T-helper 22 cell (primary cell): ENCODE measurements around the gene TRPM3.
"Not testable (repeated sequence)": the region's sequence is repeated elsewhere in the genome, so short reads cannot be mapped to it uniquely, and the experiment has no call there.

Experiments
- DNase-seq: peaks from one replicate; pipeline ENCODE4 v3.0.0-alpha.2; 2020; ENCODE audit warnings: low read depth

Gene TRPM3

DNA sequence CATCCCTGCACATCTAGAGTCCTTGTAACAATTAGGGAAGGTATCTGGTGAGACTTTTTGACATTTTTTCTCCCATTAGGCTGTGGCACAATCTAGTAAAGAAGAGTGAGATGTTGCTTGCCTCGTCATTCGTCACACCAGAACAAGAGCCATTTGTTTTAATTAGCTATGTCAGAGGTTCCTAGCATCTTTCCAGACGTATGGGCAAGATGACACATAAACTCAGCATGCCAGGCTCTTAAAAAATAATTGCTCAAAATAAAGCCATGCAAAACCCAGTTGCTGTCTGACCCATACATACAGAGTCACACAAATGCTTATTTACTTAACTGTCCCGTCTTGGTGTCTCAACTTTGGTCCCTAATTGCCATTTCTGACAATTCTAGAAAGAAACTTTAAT lies 125.9 kb downstream of the TRPM3 start:
- DNase-seq = no peak

DNA sequence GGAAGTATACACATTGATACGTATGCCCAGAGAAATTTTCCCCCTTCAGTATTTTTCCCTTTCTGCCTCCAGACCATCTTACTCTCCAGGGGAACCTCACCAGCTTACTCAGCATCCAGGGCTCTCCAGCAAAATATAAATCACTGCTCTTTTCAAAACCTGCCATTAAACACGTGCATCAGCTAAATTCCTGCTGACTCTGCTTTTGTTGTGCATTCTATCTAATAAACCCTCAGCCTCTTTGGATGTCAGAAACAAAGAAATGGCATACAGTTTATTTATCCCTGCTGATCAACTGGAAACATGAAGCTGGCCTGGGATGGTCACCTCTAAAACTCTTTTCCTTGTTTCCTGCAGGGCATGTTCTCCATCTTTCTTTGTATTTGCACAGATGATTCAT lies 126.8 kb downstream of the TRPM3 start:
- no peak for DNase-seq

DNA sequence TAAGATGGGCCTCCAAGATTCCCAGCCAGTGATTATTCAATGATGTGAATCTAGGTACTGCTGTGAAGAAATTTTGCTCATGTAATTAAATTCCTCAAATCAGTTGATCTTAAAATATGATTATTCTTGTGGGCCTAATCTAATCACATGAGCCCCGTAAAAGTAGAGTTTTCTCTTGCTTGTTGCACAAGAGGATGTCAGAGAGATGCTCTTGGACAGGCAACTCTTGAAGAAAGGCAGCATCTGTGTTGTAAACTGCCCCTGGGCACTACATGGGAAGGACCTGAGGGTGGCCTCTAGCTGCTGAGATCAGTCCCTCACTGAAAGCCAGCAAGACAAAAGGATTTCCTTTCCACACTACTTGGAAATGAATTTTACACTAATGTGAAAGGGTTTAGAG lies 132.9 kb downstream of the TRPM3 start:
- DNase-seq = no peak

DNA sequence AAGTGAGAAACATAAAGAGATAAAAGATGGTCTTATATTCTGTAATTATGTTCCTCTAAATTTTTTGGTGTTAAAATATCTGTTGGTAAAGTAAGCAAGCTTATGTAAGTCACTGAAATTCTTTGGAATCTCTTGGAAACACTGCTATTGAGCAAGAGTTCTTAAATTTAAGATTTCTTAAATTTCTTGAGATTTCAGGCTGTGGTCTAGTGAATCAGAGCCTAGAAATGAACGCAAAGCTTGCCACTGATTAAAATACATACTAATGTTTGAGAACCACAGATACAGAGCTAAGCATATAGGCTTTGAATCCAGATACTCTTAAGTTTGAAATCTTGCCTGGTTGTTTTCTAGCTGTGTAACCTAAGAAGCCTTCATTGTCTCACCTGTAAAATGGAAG lies 133.4 kb downstream of the TRPM3 start:
- DNase-seq = no peak

DNA sequence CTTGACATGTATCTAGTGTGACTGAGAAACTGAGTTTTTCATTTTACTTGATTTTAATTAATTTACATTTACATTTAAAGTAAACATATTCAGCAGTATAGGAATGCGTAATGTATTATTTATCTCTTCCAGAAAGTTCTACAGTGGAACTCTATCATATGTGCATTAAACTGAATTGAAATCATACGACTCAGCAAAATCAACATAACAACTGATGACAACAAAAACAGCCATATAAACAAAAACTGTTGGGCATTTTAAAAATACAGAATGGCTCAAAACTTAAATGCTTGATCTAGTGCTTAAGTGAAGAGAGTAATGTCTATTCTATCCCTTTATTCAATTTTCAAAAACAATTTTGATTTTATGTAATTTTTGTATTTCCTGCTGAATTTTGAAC lies 134.4 kb downstream of the TRPM3 start:
- DNase-seq = no peak

DNA sequence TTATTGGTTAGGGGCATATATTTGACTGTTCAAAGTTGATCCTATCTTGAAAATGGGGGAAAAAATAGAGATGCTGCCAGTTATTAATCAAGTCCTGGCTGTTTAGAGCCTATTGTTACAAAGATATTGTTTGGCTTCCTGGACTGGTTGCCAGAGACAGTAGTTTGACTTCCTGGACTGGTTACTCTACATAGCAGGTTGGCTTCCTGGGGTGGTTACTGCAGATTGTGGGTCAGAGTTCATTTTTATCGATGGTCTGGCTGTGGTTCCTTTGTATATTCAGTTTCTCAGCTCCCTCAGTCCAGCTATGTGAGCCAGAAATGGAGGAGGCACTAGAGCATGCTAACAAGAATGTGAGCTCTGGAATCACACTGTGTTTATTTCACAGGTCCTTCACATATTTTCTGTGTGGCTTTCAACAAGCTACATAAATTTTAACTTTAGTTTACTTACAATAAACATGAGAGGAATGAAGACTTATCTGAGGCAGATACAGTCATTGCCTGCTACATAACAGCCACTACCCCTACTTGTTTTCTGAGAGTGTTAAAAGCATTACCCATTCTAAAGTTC lies 137.6 kb downstream of the TRPM3 start:
- no peak for DNase-seq

DNA sequence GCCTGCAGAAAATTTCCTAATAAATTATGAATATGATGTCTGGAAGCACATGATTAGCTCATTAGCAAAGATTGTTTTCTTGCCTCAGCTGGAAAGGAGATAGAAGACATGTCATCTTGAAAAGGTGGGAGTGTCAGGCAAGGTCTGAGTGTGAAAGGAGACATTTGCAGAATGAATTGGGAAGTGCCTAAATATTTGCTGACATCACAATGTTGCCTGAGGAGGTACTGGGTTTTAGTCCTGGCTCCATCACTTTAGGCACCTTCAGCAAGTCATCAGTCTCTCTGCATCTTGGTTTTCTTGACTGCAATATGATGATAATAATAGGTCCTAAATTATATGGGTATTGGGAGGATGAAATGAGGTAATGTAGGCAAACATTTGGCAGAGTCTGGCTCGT lies 140.1 kb downstream of the TRPM3 start:
- DNase-seq = no peak

DNA sequence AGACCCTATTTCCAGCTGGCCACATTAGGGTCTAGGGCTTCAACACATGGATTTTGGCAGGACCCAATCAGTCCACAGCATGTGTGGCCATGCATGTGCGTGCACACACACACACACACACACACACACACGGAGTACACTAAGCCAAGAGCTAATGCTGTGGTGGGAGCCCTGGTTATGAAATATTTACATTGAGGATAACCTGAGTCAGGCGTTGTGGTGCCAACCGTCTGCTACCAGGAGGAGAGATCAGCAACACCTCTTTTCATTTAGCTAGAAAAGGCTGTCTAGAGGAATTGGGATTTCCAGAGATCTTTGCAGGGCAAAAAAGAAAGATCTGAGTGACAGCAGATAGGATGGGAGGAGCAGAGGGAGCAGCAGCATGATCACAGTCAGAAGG lies 141.5 kb downstream of the TRPM3 start:
- no peak for DNase-seq

DNA sequence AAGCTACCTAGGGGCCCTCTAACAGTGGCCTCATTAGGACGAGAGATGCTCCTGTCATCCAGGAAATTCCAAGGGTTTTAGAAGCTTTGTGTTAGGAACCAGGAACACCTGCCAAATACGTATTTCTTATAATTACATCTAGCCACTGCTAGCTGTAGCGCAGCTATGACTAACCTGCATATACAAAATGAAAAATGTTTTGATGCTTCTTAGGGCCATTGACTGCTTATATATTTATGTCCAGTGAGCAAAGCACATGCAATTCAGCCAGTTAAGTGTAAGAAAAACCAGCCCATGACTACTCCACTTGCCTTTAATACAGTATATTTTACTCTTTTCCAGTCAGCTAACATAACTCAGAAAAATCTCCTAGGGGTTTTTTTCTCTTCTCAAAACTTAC lies 143.3 kb downstream of the TRPM3 start:
- no peak for DNase-seq

DNA sequence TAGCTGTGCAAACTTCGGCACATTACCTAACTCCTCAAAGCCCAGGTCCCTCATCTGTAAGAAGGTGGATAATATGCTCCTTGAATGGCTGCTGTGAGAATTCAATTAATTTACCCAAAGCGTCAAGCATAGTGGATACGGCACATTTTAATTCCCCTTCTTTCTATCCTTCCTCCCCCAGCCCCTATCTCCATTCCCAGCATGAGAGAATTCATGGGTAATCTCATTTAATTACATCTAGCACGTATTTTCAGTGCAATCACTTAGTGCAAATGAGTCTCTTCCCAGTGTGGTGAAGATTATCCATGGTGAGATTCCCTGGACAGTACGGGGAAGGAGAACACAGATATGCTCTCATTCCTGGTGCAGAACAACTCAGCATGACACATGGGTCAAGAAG lies 145.6 kb downstream of the TRPM3 start:
- DNase-seq = no peak

DNA sequence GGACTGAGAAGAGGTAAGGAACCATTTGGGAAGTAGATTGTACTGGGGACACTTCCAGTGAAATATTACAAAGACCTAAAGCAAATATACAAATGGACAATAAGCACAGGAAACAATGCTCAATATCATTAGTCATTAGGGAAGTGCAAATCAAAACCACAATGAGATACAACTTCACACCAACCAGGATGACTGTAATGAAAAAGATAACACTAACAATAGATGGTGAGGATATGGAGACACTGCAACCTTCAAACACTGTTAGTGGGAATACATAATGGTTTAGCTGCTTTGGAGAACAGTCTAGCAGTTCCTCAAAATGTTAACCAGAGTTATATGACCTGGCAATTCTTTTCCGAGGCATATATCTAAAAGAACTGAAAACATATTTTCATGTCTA lies 149.7 kb downstream of the TRPM3 start:
- no peak for DNase-seq

DNA sequence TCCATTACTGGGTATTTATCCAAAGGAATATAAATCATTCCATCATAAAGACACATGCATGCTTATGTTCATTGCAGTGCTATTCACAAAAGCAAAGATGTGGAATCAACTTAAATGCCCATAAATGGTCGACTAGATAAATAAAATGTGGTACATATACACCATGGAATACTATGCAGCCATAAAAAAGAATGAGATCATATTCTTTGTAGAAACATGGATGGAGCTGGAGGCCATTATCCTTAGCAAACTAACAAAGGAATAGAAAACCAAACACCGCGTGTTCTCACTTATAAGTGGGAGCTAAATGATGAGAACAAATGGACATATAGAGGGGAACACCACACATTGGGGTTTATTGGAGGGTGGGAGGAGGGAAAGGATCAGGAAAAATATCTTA lies 155.0 kb downstream of the TRPM3 start:
- not testable (repeated sequence) for DNase-seq

DNA sequence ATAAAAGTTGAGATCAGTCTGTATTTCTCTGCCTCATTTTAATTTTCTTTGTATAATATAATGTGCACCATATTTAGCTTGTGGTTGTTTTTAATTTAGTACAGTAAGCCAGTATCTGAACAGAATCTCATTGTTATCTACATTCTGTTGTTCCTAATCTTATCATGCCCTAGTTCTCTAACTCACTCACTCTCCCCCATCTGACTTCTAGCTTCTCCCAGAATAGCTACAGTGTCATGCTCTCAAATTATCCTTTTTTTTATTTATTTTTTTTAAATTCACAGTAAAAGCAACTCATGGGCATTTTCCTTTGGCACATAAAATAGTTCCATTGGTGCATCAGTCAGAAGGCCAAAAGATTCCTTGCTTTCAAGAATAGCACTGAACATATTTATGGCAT lies 156.6 kb downstream of the TRPM3 start:
- no peak for DNase-seq

DNA sequence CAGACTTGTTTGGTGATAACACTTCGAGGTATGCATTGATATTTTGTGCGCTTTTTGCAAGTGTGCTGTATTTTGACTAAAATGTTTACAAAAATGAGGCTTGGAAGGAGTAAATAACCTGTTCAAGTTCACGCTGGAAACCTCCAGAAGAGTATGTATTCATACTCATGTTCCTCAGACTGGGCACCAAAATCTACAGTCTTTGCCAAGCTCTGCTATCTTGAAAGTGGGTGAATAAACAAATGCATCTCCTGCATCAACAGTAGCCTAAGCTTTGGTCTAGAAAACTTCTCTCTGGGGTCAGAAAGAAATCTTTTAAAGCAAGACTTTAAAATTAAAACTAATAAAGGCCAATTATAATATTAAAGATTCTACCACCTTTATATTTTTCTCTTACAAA lies 157.9 kb downstream of the TRPM3 start:
- DNase-seq = no peak

DNA sequence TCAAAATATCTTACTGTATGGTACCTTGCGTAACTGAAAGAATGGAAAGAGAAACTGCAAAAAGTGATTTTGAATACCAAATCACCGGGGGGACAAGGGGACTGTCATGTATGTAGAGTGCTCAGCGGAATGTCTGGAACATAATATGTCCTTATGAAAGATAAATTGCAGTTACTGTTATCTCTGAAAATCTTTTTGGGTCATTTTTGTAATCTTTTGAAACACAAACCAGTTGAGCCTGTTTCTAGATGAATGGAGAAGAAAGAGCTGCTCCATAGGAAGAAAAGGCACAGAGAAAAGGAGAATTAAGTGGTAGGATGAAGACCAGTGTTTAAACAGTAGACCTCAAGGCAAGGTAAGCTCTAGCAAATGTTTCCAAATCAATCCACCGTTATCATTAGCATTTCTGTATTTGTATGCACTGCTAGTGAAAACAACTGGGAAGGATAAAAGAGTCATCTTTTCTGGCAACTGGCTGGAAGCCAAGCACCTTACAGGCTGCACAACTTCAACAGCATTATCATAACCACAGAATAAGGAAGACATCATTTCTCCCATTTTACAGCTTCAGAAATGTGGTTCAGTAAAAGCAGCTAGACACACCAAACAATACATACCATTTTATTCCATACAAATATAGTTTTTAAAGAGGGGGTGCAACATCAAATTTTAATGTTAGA lies 158.5 kb downstream of the TRPM3 start:
- no peak for DNase-seq

DNA sequence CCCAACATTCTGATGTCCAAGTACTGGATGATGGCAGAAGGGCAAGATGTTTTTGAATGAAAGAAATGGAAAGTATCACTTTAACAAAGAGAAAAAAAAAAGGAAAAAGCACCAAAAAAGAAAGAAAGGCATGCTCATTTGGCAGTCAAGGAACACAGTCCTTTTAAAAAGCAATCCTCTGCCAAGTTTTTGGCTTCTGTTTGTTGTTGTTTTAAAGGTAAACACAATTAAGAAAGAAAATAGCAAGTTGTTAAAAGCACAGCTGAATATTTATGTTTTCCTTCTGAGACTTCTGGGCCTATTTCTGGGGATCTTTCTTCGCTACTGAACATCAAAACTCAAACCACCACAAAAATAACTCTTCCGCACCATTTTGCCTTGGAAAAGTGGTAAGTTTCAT lies 162.1 kb downstream of the TRPM3 start:
- no peak for DNase-seq

DNA sequence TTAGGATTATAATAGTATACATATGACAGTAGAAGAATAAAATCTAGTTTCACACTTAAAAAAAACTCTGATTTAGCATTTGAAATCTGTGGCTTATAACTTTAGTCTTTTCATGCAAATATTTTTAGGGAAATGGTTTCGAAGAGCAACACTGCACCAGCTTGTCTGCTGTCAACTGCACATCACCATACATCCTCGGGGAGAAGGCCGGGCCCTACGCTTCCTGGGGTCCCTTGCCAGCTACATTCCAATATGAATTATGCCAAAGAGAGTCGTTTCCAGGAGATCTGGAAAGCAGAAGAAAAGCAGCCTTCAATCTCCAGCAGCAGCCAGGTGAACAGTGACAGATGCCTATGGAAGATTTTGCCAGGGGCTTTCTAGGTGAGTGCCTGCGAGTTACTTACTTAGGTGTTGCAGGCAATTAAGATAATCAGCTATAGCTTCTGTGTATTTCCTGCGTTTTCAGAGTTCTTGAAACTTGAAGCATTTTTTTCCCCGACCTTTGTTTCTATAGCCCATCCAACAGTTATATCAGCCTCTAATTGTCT lies 166.8 kb downstream of the TRPM3 start:
- DNase-seq = no peak

DNA sequence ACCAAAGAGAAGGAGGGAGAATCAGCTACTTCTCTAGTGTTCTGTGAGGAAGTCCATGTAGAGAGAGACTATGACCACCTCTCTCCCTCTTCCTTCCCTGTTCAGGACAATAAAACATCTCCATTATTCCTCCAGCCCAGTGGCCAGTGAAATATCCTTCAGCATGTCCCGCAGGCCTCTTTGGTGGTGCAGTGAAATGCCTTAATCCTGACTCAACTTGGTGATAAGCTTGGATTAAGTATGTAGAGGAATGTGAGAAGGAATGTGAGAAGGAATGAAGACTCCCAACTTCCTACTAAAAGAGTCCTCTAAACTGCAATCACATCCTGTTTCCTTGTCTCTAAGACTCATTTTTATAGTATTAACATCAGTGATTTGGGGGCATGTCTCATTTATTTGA lies 167.3 kb downstream of the TRPM3 start:
- DNase-seq = no peak

DNA sequence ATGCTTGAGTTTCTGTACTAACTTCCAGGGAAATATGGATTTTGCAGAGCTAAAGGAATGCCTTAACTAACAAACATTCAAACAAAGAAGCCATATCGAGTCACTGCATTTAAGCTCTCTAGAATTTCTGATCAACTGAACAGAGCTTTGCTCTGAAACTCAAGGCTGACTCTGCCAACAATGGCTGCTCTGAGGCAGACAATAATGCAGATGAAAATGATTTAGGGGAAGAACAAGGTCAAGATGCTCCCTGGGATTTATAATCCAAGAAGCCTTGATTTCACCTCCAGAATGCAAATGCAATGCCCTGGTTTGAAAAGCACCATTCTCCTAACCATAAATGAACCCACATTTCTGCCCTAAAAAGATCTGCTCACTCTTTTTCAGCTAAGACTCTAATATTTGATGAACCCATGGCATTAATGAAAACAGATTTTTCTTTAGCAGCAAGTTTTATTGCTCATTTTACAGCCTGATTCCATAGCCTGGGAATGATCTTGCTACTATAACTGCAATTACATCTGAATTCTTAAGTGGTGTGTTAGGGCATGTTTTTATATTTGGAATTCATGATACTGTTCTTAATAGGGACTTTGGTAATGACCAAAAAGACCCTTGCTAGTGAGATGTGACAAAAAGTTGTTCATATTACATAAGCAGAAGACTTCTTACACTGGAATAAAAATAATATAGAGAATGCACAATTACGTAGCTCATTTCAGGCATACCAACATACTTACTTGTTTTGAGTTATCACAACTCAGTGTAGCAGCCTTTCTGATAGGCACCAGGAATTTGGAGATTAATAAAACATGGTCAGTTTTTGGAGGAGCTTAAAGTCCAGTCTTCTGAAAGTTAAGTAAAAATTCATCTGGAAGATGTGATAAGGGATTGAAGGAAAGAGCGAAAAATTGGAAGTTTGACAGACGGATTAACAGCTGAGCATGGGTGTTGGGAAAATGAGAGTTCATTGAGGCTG lies 169.4 kb downstream of the TRPM3 start:
- DNase-seq = no peak

DNA sequence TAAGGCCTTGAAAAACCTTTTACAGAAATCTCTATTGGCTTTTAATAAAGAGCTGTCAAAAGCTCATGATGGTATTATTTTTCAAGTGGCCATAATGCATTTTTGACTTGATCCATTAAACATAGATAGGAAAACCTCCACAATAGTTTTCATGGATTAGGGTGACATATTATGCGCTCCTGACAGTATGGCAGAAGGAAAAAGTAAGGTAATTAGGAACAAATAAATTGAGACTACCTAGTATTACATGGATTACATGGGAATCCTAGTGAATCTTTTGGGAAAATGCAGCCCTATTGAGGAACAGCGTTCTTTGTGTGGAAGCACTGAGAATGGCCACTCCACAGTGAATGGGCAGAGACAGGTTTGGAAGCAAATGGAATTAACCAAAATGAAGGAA lies 171.2 kb downstream of the TRPM3 start:
- no peak for DNase-seq

DNA sequence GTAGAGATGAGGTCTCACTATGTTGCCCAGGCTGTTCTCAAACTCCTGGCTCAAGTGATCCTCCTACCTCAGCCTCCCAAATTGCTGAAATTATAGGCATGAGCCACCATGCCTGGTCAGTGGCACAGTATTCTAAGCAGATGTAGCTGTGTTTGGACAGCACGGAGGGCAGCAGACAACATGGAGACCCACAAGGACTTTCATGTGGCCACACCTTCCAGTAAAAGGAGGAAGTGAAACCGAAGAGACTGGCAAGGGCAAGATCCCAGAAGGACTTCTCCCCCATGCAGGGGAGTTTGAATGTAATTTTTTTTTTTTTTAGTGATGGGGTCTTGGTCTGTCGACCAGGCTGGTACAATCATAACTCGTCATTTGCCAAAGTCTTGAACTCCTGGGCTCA lies 172.2 kb downstream of the TRPM3 start:
- DNase-seq = no peak

DNA sequence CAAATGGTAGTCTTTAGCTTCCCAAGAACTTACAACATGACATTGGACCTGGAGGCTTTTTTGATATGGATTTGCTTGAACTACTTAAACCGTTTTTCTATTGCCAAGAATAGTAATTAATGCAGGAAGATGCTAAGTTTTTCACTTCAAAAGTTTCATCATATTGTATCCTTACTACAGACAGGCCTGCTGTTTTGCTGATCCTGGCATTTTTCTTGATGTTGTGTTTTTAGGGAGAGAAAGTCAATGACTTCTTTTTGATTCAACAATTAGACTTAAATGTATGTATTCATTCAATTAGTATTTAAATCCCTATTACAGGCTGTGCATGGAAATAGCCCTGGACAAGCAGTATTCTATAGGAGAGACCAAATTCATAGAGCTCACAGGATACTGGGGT lies 172.7 kb downstream of the TRPM3 start:
- no peak for DNase-seq

DNA sequence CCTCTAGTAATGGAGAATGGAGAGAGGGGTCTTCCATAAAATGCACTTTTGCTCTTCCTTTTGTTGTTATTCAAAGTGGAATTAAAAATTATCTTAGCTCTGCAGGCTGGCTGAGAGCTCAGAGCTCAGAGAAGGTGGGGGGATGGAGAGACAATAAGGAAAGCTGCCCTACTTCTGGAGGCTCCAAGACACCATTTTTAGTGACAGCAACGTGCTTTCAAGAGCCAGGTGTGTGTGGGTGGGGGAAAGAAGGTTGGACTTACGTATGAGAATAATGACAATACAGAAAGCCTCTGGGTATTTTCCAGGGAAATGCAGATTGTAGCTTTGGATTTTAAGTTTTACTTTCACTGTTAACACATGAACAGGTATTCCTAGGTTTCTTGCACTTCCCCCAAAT lies 173.9 kb downstream of the TRPM3 start:
- no peak for DNase-seq
